A673 (cell line): ENCODE measurements around the gene CHRM5. TPM values are rescaled to one million over a fixed set of nuclear protein-coding genes. Genes with fewer than 3 reads are reported as not detected.
A peak's percentile ranks its signal among the peaks of the same experiment; 100 is the strongest.

Source experiments
- BruUV-seq: library from RNA; stranded (reverse); fragments of 400-500 nt; replicated peaks from 2 replicates; lab custom pipeline; 2021; lab: Mats Ljungman, UMichigan
- CTCF ChIA-PET: fragments of 300-600 bp; sonication (Branson Sonifier 250); formaldehyde crosslinking; loops from one replicate; lab custom pipeline; 2022; ENCODE audit warnings: antibody characterized with exemption; lab: Charles Lee
- POLR2A ChIA-PET: fragments of 300-600 bp; sonication (Branson Sonifier 250); formaldehyde crosslinking; loops from one replicate; lab custom pipeline; 2022; ENCODE audit warnings: antibody characterized with exemption; ENCODE audit not compliant: low non-redundant PET; lab: Charles Lee
- DNase-seq: peaks from one replicate; pipeline ENCODE4 v3.0.0-alpha.2; 2015; ENCODE audit warnings: low spot score
- H3K27ac ChIP-seq: fragments of 200-600 bp; sonication (generic); 2 replicates; pipeline ENCODE4 v1.5.1; 2016; ENCODE audit warnings: mixed run types, low read depth, mild to moderate bottlenecking, mixed read lengths, antibody characterized with exemption, low read length; ENCODE audit not compliant: poor library complexity, severe bottlenecking
- H3K27me3 ChIP-seq: fragments of 200-600 bp; sonication (generic); replicated peaks from 2 replicates; pipeline ENCODE4 v1.6.1; 2017; ENCODE audit warnings: mixed run types, low read depth, mild to moderate bottlenecking, mixed read lengths, antibody characterized with exemption, low read length; ENCODE audit not compliant: insufficient read depth, poor library complexity
- H3K36me3 ChIP-seq: fragments of 200-600 bp; sonication (generic); 2 replicates; pipeline ENCODE4 v1.6.1; 2016; ENCODE audit warnings: mixed run types, mild to moderate bottlenecking, mixed read lengths, antibody characterized with exemption, low read length; ENCODE audit not compliant: insufficient read depth, poor library complexity, severe bottlenecking
- H3K4me1 ChIP-seq: fragments of 200-600 bp; sonication (generic); 2 replicates; pipeline ENCODE4 v1.6.1; 2017; ENCODE audit warnings: mixed run types, mild to moderate bottlenecking, mixed read lengths, antibody characterized with exemption, low read length; ENCODE audit not compliant: insufficient read depth, poor library complexity, severe bottlenecking
- H3K4me3 ChIP-seq: fragments of 200-600 bp; sonication (generic); 2 replicates; pipeline ENCODE4 v1.5.1; 2016; ENCODE audit warnings: low read depth, mixed run types, mild to moderate bottlenecking, mixed read lengths, low read length; ENCODE audit not compliant: poor library complexity, severe bottlenecking
- H3K9me3 ChIP-seq: fragments of 200-600 bp; sonication (generic); 2 replicates; pipeline ENCODE4 v1.6.1; 2016; ENCODE audit warnings: mixed run types, low read depth, mild to moderate bottlenecking, mixed read lengths, antibody characterized with exemption, low read length; ENCODE audit not compliant: poor library complexity, severe bottlenecking
- EZH2 ChIP-seq: fragments of 200-600 bp; sonication (generic); IDR thresholded peaks from 2 replicates; pipeline ENCODE4 v1.6.1; 2017; ENCODE audit warnings: borderline replicate concordance, low read depth, mild to moderate bottlenecking, mixed read lengths, antibody characterized with exemption, low read length; ENCODE audit not compliant: poor library complexity, severe bottlenecking
- intact Hi-C: fragments of 100-400 bp; cut with micrococcal nuclease; formaldehyde crosslinking; loops from one replicate; pipeline ENCODE4 v1.10.0; 2022; ENCODE audit not compliant: unreplicated experiment
- total RNA-seq: library from RNA; stranded (reverse); gene quantifications from 2 replicates; pipeline ENCODE4 v1.2.3, GENCODE V29; 2021
- TF ChIP-seq, protein P1 (sequence below): fragments of 300-800, 200-600 bp; sonication (generic); conservative IDR thresholded peaks from 2 replicates; pipeline ENCODE4 v1.5.1; 2017; ENCODE audit warnings: low read depth, mild to moderate bottlenecking, antibody characterized with exemption, low read length, moderate library complexity, mixed read lengths

CHRM5 gene
- total RNA-seq, 1 experiment from 2014 or later, result not detected

- no peaks in the 10 kb centered on the region for H3K27me3 ChIP-seq
- no peak overlapping the region for H3K4me3 ChIP-seq
- BruUV-seq, result no TSS peak
- no peaks in the 10 kb centered on the region for H3K9me3 ChIP-seq
- CTCF ChIA-PET, result no interaction called here
- peaks cover 6% of the 10 kb centered on the region for H3K36me3 ChIP-seq
- POLR2A ChIA-PET, result no interaction called here
- no peak overlapping the region for H3K27ac ChIP-seq
- TF ChIP-seq, protein P1, sequence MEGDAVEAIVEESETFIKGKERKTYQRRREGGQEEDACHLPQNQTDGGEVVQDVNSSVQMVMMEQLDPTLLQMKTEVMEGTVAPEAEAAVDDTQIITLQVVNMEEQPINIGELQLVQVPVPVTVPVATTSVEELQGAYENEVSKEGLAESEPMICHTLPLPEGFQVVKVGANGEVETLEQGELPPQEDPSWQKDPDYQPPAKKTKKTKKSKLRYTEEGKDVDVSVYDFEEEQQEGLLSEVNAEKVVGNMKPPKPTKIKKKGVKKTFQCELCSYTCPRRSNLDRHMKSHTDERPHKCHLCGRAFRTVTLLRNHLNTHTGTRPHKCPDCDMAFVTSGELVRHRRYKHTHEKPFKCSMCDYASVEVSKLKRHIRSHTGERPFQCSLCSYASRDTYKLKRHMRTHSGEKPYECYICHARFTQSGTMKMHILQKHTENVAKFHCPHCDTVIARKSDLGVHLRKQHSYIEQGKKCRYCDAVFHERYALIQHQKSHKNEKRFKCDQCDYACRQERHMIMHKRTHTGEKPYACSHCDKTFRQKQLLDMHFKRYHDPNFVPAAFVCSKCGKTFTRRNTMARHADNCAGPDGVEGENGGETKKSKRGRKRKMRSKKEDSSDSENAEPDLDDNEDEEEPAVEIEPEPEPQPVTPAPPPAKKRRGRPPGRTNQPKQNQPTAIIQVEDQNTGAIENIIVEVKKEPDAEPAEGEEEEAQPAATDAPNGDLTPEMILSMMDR, result no peak
- TF ChIP-seq EZH2, result no peak
- intact Hi-C loops, result no loop called here
- H3K4me1 ChIP-seq, result no peaks in the 10 kb centered on the region
- no peak for DNase-seq
Measured at GRCh38 chr15:34078900-34079299, 110.6 kb downstream of the CHRM5 start.

- no peak for DNase-seq
- no TSS peak for BruUV-seq
- Histone ChIP-seq H3K9me3 (no peaks in the 10 kb centered on the region), H3K36me3 (peaks cover 6% of the 10 kb centered on the region), H3K27ac (no peak overlapping the region), H3K4me3 (no peak overlapping the region), H3K27me3 (no peaks in the 10 kb centered on the region), H3K4me1 (no peaks in the 10 kb centered on the region)
- ChIA-PET CTCF (no interaction called here), POLR2A (interaction anchor here (0.6 kb wide), 1 partner anchor 14 kb away, joined by 3 read pairs; no protein-coding TSS in a partner anchor)
- no peak for TF ChIP-seq EZH2
- TF ChIP-seq, protein P1, result no peak
- intact Hi-C loops, result no loop called here
Measured at GRCh38 chr15:34079904-34080303, 111.6 kb downstream of the CHRM5 start.

GRCh38 chr15:34084086-34084485 is 115.8 kb downstream of the CHRM5 start:
- CTCF ChIA-PET, result no interaction called here
- Histone ChIP-seq H3K4me1 (no peaks in the 10 kb centered on the region), H3K27ac (no peak overlapping the region), H3K9me3 (no peaks in the 10 kb centered on the region), H3K36me3 (peaks cover 15% of the 10 kb centered on the region), H3K4me3 (no peak overlapping the region), H3K27me3 (no peaks in the 10 kb centered on the region)
- TF ChIP-seq, protein P1, result no peak
- no peak for TF ChIP-seq EZH2
- intact Hi-C loops, result no loop called here
- POLR2A ChIA-PET, result no interaction called here
- no peak for DNase-seq
- TSS peak; percentile 68 for BruUV-seq
